Stimulated activated CD4-positive, alpha-beta T cell treated with anti-CD3 and anti-CD28 coated beads, Interleukin-4, amount 100 ng/mL, for 48 hours (primary cell): ENCODE measurements around the gene PTPRA.

Experiments
- DNase-seq, 2 donors: peaks; one replicate each; pipeline ENCODE4 v3.0.0-alpha.2; 2020; ENCODE audit warnings: low read depth in 2 of 2

PTPRA gene

DNA sequence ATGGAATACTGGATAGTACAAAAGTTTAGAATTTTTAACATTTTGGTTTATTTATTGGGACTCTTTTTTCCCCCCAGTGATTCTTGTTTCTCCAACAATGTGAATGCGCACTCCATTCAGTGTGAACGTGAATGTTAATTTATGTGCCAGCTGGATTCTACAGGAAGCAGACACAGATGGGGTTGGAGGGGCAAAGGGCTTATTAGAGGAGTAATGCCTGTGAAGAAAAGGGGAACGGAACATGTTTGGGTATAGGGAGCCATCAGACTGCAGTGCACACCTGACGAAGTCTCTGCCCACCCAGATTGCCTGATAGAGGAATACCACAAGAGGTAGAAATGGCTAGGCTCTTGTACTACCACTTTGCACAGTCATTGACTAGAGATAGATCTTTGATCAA lies 48.2 kb downstream of the PTPRA start:
- DNase-seq: no peak

DNA sequence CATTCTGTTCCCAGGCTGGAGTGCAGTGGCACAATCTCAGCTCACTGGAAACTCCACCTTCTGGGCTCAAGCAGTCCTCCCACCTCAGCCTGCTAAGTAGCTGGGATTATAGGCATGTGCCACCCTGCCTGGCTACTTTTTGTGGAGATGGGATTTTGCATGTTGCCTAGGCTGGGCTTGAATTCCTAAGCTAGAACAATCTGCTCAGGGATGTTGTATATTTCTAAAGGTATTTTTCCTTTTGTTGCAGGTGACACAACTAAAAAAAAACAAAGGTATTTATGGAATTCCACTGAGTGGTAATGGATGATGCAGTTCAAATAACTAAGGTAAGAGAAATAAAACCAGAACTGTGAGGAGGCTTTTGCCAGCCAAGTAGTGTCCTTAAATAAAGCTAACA lies 49.7 kb downstream of the PTPRA start:
- no peak for DNase-seq

DNA sequence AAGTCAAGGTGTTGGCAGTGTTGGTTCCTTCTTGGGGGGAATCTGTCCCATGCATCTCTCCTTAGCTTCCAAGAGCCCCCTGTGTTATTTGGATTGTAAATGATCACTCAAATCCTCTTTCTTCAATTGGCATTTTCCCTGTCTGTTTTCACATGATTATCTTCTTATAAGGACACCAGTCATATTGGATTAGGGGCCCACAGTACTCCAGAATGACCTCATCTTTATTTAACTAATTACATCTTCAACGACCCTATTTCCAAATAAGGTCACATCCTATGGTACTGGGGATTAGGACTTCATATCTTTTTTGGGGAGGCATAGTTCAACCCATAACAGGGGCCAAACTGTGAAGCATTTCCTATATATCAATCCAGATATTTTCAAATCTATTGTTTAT lies 57.3 kb downstream of the PTPRA start:
- DNase-seq: no peak

DNA sequence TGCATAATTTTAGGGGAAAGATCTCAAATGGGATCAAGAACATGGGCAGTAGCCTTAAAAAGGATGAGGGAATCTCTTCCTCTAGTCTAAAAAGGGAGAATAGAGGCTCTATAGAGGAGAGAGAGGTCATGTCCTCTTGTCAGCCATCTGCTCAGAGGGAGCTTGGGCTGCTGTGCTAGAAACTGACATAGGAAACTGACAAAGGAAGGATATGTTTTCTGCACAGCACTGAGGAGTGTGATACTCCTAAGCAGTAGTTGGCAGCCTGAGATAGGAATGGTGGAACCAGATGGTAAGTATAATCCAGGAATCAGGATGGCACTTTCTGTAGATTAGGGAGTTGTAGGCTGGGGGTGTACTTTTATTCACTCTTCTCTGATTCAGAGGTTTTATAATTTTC lies 59.2 kb downstream of the PTPRA start:
- no peak for DNase-seq

DNA sequence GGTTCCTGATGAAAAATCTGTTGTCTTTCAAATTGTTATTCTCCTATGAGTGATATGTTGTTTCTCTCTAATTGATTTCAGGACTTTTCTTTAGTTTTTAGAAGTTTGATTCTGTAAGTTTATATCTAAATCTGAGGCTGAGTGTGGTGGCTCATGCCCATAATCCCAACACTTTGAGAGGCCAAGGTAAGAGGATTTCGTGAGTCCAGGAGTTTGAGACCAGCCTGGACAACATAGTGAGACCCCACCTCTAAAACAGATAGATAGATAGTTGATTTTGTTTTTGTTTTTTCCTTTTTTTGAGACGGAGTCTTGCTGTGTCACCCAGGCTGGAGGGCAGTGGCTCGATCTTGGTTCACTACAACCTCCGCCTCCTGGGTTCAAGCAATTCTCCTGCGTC lies 64.6 kb downstream of the PTPRA start:
- no peak for DNase-seq

DNA sequence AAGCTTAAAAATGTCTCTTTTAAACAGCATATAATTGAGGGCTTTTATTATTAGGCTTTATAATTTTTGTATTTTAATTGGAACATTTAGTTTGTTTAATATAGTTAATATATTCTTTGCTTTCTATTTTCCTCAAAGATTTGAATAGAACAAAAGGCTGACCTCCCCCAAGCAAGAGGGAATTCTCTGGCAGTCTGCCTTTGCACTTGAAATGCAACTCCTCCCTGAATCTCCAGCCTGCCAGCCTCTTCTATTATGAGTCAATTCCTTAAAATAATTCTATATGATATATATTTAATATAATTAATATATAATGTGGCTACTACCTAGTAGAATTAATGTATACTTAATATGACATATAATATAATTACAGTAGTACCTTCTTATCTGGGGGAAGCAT lies 69.2 kb downstream of the PTPRA start:
- DNase-seq: no peak

DNA sequence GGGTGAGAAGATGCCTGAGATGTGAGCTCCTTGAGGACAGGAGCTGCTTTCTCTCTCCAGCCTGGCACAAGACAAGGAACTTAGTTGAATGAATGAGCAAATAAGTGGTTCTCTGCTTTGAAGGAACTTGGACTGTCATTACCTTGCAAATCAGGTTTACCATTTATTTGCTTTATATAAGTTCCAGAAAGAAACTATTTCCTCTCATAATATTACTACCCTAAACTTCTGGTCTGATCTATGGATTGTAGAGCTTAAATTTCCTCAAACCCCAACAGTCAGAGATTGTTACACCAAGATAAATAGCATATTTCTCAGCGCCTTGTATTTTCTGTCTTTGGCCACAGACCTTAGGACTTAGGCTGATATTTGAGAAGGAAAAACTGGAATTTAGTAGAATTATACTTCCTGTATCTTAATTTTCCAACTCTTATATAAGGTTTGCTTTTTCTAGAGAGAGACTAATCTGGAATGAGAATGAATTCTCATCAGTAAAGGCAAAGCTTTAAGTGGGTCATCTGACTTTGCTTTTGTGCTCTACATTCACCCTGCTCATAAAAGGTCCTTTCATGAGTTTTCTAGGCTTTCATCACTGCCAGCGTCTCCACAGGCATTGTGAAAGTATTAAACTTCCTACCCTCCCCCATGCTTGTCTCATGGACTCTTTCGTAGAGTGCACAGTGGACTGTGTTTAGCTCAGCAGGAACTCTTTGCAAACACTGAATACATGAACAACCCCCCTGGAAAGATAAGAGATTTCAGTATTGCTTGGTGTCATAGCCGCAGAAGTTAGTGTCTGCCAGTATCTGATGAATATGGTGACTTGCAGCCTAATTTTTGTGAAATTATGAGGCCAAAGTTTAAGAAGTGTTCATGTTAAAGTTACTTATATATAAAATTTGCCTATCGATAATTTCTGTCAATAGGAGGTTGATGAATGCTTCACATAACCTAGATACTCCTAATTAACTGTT lies 74.0 kb downstream of the PTPRA start:
- DNase-seq: no peak

DNA sequence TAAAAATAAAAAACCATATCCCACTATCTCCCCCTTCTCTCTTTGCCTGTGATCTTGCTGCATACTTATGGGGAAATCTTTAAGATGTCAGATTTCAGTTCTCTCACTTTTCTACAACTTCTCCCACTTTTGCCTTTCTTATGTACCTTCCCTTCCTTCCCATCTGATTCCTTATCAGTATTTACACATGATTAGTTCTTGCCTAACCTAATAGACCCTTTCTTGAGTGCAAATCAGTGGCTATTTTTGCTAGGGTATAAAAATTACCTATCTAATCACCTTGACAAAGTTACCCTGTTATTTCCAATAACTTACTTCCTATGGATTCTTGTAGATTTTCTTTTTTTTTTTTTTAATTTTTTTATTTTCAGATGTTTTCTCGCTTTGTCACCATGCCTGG lies 75.7 kb downstream of the PTPRA start:
- DNase-seq: no peak

DNA sequence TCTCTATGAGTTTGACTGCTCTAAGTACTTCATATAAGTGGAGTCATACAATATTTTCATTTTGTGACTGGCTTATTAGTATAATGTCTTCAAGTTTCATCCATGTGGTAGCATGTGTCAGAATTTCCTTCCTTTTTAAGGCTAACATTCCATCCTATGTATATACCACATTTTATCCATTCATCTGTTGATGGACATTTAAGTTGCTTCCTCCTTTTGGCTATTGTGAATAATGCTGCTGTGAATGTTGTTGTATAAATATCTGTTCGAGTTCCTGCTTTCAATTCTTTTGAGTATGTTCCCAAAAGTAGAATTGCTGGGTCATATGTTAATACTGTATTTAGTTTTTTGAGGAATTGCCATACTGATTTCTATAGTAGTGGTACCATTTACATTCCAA lies 79.5 kb downstream of the PTPRA start:
- no peak for DNase-seq

DNA sequence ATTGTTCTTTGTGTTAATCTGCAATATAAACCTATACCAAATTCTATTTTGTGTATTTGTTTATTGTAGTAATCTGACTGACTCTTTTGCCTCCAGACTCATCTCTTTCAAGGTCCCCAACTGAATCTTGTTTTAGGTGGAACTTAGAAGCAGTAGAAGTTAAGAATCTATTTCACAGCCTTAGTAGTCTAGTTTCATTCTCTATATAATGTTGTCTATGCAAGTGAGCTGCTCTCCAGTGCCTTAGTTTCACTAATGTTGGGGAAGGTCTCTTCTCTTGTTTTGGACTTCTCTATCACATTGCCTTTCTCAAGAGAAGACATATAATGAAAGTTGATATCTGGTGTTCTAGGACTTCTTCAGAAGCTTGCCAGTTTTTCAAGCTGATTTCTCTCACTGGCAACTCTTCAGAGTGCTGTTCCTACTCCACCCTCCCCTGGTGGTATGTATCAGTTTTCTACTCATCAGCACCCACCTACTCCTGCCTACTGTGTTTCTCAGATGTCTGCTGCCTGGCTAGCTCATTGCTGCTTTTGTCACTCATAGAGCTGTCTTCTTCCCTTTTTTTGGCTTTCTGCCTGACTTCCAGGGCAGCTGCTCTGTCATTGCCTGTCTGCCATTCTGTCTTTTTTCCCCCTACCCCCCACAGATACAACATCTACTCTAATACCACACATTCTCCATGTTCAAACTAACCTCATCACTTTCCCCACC lies 82.1 kb downstream of the PTPRA start:
- no peak for DNase-seq

DNA sequence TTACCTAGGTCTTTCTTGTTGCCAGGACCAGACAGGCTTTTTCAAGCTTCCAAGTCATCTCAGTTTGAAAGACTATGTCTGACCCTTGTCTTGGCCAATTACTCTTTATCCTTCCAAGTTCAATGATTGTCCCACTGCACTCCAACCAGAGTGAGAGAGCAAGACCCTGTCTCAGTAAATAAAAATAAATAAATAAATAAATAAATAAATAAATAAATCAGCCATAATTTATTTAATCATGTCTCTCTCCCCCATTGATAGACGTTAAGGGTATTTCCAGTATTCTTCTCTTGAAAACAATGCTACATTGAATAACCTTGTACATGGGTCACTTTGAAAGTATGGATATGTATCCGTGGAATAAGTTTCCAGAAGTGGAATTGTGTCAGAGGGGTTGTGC lies 83.2 kb downstream of the PTPRA start:
- no peak for DNase-seq

DNA sequence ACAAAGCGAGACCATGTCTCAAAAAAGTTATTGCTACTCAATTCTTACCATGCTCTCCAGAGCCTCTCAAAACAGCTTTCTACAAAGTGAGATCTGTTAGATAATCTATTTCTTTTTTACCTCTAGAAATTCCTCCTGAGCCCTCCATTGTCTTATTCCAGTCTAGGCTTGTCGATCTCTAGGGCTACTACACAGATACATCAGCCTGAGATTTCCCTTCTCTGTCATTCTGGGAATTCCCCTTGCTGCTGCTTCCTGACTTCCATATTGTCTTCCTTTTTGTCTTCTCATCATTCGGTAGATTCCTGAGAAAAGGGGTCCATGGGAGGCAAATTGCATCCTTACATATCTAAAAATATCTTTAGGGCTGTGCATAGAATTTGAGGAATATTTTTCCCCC lies 94.6 kb downstream of the PTPRA start:
- no peak for DNase-seq

DNA sequence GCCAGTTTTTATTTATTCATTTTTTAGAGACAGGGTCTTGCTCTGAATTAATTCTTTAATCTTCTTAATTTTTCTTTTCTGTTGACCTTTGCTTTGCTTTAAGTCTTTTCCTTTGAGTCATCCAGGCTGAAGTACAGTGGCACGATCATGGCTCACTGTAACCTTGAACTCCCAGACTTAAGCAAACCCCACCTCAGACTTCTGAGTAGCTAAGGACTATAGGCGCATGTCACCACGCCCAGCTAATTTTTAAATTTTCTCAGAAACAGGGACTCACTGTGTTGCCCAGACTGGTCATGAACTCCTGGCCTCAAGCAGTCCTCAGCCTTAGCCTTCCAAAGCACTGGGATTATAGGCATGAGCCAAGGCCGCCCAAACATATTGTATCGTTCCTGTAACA lies 98.8 kb downstream of the PTPRA start:
- DNase-seq: no peak

DNA sequence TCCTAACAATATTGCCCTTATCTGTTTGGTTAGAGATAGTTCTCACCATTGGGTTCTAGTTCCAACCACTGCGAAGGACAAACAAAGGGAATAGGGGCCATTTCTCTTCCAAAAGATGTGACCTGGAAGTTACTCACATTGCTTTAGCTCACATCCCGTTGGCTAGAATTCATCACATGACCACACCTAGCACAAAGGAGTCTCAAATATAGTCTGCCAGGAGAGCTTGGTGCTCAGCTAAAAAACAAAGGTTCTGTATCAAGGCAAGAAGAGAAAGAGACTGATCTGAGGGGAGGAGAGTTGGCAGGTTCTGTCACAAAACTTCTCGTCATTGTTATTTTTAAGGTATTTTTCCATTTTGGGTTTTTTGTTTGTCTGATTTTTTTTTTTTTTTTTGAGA lies 100.3 kb downstream of the PTPRA start:
- DNase-seq: no peak

DNA sequence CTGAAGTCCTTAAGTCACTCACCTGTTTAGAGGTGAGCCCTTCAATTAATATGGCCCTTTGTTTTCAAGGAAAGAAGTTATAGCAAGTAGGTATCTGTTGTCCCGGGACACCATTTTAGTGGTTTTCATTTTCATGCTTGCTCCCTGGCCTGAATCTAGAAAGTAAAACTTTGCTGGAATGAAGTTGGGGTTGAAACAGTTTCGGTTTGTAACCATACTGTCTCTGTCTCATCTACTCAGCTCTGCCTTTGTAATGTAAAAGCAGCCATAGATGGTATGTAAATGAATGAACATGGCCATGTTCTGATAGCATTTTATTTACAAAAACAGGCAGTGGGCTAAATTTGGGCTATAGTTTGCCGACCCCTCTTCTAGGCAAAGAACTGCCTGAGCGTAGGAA lies 105.2 kb downstream of the PTPRA start:
- DNase-seq: no peak

DNA sequence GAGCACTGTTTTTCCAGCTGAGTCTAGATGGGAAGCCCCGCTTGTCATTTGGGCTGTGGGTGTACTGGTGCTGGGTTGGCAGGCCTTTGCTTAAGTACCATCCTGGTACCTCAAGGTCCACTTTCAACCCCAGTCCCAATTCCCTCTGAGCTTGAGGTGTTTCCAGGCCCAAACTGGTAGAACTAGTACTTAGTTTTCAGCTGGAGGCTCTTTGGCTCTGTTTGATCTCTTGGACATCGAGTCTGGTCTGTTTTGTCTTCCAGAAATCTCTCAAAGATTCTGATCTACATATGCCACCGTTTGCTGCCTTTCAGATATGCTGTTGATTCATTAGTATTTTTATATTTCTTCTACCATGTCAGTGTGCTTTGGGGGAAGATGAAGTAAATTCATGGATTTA lies 108.4 kb downstream of the PTPRA start:
- no peak for DNase-seq

DNA sequence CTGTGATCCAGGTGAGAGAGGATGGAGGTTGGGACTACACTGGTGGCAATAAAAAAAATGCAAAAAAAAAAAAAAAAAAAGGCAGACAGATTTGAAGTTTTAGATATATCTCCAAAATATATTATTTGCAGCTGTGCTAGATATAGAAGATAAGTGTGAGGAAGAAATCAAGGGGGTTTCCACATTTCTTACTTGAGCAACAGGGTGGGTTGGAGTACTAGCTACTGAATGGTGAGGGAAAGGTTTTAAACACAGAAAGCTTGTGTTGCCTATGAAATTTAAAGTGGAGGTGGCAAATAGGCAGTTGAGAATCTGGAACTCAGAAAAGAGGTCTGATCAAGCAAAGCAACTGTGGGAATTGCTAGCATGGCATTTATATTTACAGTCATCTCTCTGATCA lies 110.2 kb downstream of the PTPRA start:
- no peak for DNase-seq

DNA sequence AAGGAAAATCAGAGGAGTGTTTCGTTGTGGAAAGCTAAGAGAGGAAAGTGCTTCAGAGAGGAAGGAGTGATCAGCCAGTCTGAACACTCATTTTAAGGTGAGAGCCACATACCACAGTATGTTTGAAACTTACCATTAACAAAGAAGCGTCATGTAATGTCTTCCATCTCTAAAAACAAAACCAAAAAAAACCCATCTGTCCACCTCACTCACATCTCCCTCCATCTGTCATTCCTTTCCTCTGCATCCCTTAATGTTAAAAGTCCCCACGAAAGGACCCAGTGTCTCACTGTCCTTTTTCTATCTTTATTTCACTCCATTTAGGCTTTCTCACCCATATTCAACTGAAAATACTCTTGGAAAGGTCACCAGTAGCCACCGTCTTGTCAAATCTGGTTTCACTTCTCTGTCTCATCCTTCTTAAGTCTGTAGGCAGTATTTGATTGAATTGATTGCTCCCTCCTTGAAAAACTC lies 110.8 kb downstream of the PTPRA start:
- DNase-seq: no peak

DNA sequence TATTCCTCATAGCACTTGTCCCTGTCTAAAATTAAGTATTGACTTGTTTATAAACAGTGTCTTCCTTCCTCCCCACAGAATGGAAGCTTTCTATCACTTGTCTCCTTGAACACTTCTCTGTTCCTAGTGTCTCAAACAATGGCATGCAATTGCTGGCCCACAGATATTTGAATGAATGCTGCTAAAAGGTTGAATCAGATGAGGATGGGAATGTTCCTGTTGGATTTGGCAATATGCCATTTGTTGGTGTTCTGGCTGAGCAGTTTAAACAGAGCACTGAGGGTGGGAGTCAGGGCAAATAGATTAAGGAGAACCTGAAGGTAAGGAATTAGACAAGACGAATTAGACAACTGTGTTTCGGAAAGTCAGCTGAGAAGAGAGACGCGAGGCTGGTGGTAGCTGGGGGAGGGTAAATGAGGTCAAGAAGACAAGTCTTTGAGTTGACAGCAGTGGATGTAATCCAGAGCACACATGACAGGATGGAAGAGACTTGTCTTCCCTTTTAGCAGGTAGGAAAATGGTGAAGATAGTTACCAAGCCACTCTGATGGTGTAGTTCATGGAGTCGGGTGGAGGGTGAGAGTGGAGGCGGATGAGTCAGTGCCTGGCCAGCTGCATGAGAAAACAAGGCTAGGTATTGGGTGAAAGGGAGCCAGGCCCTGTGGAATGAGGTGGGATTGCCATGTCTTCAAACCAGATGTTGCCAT lies 111.8 kb downstream of the PTPRA start:
- DNase-seq: peak; percentile 42 to 44

DNA sequence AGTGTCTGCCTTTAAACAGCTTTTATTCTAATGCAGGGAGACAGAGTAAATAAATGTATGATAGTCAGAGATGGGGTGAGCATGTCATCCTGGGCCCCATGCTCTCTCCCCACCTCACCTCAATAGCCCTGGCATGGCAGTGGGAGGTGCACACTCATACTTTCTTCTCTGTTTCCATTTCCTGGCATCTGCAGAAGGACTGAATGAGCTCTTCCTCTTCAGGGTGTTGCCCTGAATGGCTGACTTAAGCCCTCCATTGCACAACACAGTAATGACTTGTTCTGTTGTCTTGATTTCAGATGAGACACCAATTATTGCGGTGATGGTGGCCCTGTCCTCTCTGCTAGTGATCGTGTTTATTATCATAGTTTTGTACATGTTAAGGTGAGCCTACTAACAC lies 113.2 kb downstream of the PTPRA start:
- peak; percentile 44 to 64 for DNase-seq

DNA sequence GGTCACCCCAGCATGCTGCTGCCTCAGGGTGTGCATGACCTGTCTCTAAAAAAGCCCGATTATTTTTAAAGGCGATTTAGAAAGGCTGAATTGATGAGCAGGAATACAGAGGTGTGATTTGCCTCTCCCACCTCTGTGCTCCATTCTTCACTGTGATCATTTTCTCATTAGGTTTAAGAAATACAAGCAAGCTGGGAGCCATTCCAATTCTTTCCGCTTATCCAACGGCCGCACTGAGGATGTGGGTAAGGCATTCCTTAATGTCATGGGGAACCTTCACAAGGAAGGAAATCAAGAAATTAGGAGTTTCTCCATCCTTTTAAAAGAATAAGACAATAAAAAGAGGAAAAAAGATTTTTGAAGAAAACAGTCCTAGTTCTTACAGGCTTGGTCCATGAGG lies 114.6 kb downstream of the PTPRA start:
- no peak for DNase-seq

DNA sequence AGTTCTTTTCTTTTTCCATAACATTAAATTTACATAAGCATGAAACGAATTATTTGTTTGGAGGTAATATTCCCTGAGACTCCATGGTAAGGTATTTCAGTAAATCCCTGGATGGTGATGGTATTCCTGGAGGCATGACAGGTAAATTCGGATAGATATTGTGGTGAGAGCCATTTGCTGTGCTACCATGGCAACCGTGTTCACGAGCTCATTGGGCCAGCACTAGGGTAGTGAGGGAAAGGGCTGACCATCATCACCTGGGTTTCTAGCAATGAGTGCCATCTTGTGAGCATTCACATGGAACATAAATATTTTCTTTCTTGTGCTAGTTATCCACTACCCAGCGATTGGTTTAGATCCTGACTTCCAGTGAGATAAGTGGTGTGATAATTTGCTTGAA lies 118.3 kb downstream of the PTPRA start:
- DNase-seq: no peak
